CD8-positive, alpha-beta memory T cell (primary cell): Measurements from ENCODE around the gene FCN3. TPM values are rescaled to one million over a fixed set of nuclear protein-coding genes. Genes with fewer than 3 reads are reported as not detected.

ENCODE experiments used
- CTCF ChIA-PET: fragments of 350-600 bp; sonication (Branson Sonifier 250); formaldehyde crosslinking; loops from one replicate; lab custom pipeline; 2021; ENCODE audit warnings: antibody characterized with exemption; lab: Charles Lee
- POLR2A ChIA-PET: fragments of 350-600 bp; sonication (Branson Sonifier 250); formaldehyde crosslinking; loops from one replicate; lab custom pipeline; 2021; ENCODE audit warnings: antibody characterized with exemption; lab: Charles Lee
- DNase-seq, 5 donors: peaks; one replicate each; pipeline versions ENCODE4 v3.0.0 to v3.0.0-alpha.2; 2020 to 2022; ENCODE audit warnings: mixed read lengths in 1 of 5
- H3K27ac ChIP-seq: one replicate; pipeline ENCODE4 v1.7.0; 2013; ENCODE audit warnings: low read depth, mild to moderate bottlenecking, low read length, moderate library complexity
- H3K27me3 ChIP-seq: 2 replicates; pipeline ENCODE4 v1.7.0; 2013; ENCODE audit warnings: low read length, mild to moderate bottlenecking; ENCODE audit not compliant: insufficient read depth, poor library complexity, severe bottlenecking
- H3K36me3 ChIP-seq: 2 replicates; pipeline ENCODE4 v1.7.0; 2013; ENCODE audit warnings: mild to moderate bottlenecking, low read length, moderate library complexity; ENCODE audit not compliant: insufficient read depth
- H3K4me1 ChIP-seq: 2 replicates; pipeline ENCODE4 v1.7.0; 2013; ENCODE audit warnings: mild to moderate bottlenecking, low read length, moderate library complexity; ENCODE audit not compliant: insufficient read depth
- H3K4me3 ChIP-seq: 2 replicates; pipeline ENCODE4 v1.7.0; 2013; ENCODE audit warnings: mild to moderate bottlenecking, low read length
- H3K9me3 ChIP-seq: 2 replicates; pipeline ENCODE4 v1.7.0; 2013; ENCODE audit warnings: mild to moderate bottlenecking, low read length
- H3K27ac Mint-ChIP-seq, 8 donors: one replicate each; pipeline ENCODE4 v1.8.0; 2020 to 2021; ENCODE audit warnings: mixed read lengths in 8 of 8, mild to moderate bottlenecking in 6 of 8, inconsistent platforms in 3 of 8, moderate library complexity in 3 of 8
- H3K27me3 Mint-ChIP-seq, 2 donors: one replicate each; pipeline ENCODE4 v1.8.0; 2020 to 2021; ENCODE audit warnings: mixed read lengths in 2 of 2, mild to moderate bottlenecking in 1 of 2, moderate library complexity in 1 of 2
- H3K36me3 Mint-ChIP-seq, 3 donors: one replicate each; pipeline ENCODE4 v1.8.0; 2020 to 2021; ENCODE audit warnings: mixed read lengths in 3 of 3, inconsistent platforms in 1 of 3, mild to moderate bottlenecking in 1 of 3
- H3K4me1 Mint-ChIP-seq, 3 donors: one replicate each; pipeline ENCODE4 v1.8.0; 2020 to 2021; ENCODE audit warnings: mixed read lengths in 3 of 3, inconsistent platforms in 1 of 3, mild to moderate bottlenecking in 1 of 3
- H3K4me3 Mint-ChIP-seq, 7 donors: one replicate each; pipeline ENCODE4 v1.8.0; 2020 to 2021; ENCODE audit warnings: mixed read lengths in 7 of 7, mild to moderate bottlenecking in 6 of 7, moderate library complexity in 4 of 7, inconsistent platforms in 2 of 7
- H3K9me3 Mint-ChIP-seq, 5 donors: one replicate each; pipeline ENCODE4 v1.8.0; 2020 to 2022; ENCODE audit warnings: mixed read lengths in 5 of 5, mild to moderate bottlenecking in 3 of 5, moderate library complexity in 2 of 5, inconsistent platforms in 1 of 5
- polyA plus RNA-seq: library from polyadenylated mRNA; unstranded; fragments of 300-500 nt; fragmentation: Illumina TruSeq; gene quantifications from one replicate; pipeline ENCODE4 v1.2.3, GENCODE V29; 2021
- total RNA-seq, 2 experiments: library from RNA; stranded (reverse); gene quantifications; one replicate each; pipeline ENCODE4 v1.2.3, GENCODE V29; 2021

The FCN3 gene
- total and polyA plus RNA-seq, 3 experiments from 2014 or later: not detected

DNA sequence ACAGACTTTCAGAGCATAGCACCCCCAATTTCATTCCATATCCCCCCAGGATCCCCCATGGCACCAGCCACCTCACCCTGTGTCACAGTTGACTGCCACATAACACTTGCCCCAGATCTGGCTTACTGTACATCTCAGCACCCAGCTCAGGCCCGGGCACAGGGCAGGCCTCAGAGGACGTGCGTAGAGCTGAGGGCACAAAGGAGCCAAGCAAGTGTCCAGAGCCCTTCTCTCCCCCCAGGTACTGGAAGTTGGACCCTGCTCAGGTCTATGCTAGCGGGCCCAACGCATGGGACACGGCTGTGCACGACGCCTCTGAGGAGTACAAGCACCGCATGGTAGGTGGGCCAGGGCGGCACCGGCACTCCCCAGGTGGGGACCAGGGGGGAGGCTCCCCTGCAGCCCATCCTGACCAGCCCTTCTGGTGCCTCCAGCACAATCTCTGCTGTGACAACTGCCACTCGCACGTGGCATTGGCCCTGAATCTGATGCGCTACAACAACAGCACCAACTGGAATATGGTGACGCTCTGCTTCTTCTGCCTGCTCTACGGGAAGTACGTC is 40.8 kb downstream of the FCN3 start:
- Mint-ChIP-seq H3K4me3 (no peak overlapping the region), H3K27me3 (no peaks in the 10 kb centered on the region), H3K4me1 (peaks cover 17 to 42% (median 19%) of the 10 kb centered on the region in 3 donors), H3K27ac (peak overlapping the region in 2 of 8 donors; percentile 71 to 84), H3K36me3 (peaks cover 0 to 82% (median 3%) of the 10 kb centered on the region in 3 donors), H3K9me3 (no peaks in the 10 kb centered on the region)
- ChIA-PET POLR2A (interaction anchor here (0.7 to 1.7 kb wide), 2 partner anchors 23 to 32 kb away, joined by 3 to 7 read pairs; no protein-coding TSS in a partner anchor), CTCF (interaction anchor here (0.6 to 8.8 kb wide), 18 partner anchors 8 to 798 kb away, joined by 3 to 99 read pairs (median 10); partner anchors contain the start of genes SYTL1 and TMEM222)
- Histone ChIP-seq H3K27me3 (no peaks in the 10 kb centered on the region), H3K4me3 (no peak overlapping the region), H3K4me1 (peaks cover 16% of the 10 kb centered on the region), H3K36me3 (peaks cover 39% of the 10 kb centered on the region), H3K9me3 (no peaks in the 10 kb centered on the region), H3K27ac (no peak overlapping the region)
- DNase-seq: no peak

- Histone ChIP-seq H3K27me3 (no peaks in the 10 kb centered on the region), H3K4me1 (peaks cover 16% of the 10 kb centered on the region), H3K36me3 (peaks cover 45% of the 10 kb centered on the region), H3K27ac (no peak overlapping the region), H3K9me3 (no peaks in the 10 kb centered on the region), H3K4me3 (no peak overlapping the region)
- Mint-ChIP-seq H3K4me1 (peaks cover 27 to 50% (median 30%) of the 10 kb centered on the region in 3 donors), H3K9me3 (no peaks in the 10 kb centered on the region), H3K27me3 (no peaks in the 10 kb centered on the region), H3K36me3 (peaks cover 0 to 88% (median 3%) of the 10 kb centered on the region in 3 donors), H3K27ac (peak overlapping the region in 7 of 8 donors; percentile 9 to 88 (median 71)), H3K4me3 (peak overlapping the region in 1 of 7 donors; percentile 20)
- CTCF ChIA-PET: interaction anchor here (0.8 to 8.8 kb wide), 20 partner anchors 9 to 231 kb away, joined by 3 to 99 read pairs (median 10); partner anchors contain the start of genes FCN3, MAP3K6, SYTL1 and TMEM222
- POLR2A ChIA-PET: interaction anchor here (0.7 to 1.7 kb wide), 2 partner anchors 24 to 33 kb away, joined by 3 to 7 read pairs; no protein-coding TSS in a partner anchor
- peak; percentile 46 to 73 (median 59) for DNase-seq
These were observed 41.9 kb downstream of the FCN3 start for GRCh38 chr1:27332536-27333281.

DNA sequence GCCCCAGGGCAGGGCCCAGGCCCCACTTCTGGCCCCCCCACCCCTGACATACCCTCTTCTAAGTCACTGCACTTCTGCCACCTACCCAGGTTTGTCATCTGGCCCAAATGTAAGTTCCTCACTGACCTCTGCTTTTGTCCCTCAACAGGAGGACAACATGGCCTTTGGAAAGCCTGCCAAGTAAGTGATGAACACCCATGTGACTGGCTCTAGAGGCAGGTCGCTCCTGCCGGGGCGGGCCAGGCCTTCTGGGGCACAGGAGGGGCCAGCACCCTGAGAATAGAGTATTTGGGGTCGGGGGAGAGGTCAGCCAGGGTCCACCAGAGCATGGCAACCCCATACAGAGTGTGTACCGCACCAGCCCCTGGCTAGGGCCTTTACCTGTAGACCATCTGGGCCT is 42.7 kb downstream of the FCN3 start:
- ChIA-PET CTCF (interaction anchor here (0.9 to 8.8 kb wide), 15 partner anchors 9 to 67 kb away, joined by 3 to 99 read pairs (median 15); partner anchors contain the start of genes FCN3, MAP3K6, SYTL1 and TMEM222), POLR2A (interaction anchor here (1.7 kb wide), 1 partner anchor 25 kb away, joined by 7 read pairs; no protein-coding TSS in a partner anchor)
- Mint-ChIP-seq H3K27ac (peak overlapping the region in 4 of 8 donors; percentile 29 to 93 (median 34)), H3K4me1 (peaks cover 30 to 55% (median 35%) of the 10 kb centered on the region in 3 donors), H3K27me3 (no peaks in the 10 kb centered on the region), H3K36me3 (peaks cover 0 to 91% (median 4%) of the 10 kb centered on the region in 3 donors), H3K4me3 (no peak overlapping the region), H3K9me3 (no peaks in the 10 kb centered on the region)
- Histone ChIP-seq H3K9me3 (no peaks in the 10 kb centered on the region), H3K4me1 (peaks cover 18% of the 10 kb centered on the region), H3K27ac (no peak overlapping the region), H3K36me3 (peaks cover 45% of the 10 kb centered on the region), H3K4me3 (no peak overlapping the region), H3K27me3 (no peaks in the 10 kb centered on the region)
- DNase-seq: no peak

DNA sequence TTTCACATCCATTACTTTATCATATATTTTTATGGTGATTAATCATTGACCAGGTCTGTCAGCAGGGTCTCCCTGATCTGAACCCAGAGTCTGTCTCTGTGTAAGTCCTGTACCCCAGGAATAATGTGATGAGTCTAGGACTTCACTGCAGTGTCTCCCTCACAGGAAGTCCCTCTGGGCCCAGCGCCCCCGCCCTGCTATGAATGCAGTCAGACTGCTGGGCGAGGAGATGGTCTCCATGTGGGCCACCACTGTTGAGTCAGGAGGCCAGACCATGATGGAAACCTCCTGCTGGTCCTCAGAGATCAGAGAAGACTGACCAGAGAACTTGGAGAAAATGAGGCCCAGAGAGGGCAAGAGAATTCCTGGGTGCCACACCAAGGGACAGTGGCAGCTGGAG is 43.2 kb downstream of the FCN3 start:
- ChIA-PET POLR2A (no interaction called here), CTCF (interaction anchor here (1.1 to 8.8 kb wide), 7 partner anchors 11 to 59 kb away, joined by 7 to 99 read pairs (median 16); partner anchors contain the start of genes MAP3K6 and SYTL1)
- no peaks in the 10 kb centered on the region for H3K27me3 ChIP-seq
- H3K4me1 Mint-ChIP-seq: peaks cover 34 to 60% (median 40%) of the 10 kb centered on the region in 3 donors
- peaks cover 23% of the 10 kb centered on the region for H3K4me1 ChIP-seq
- no peak overlapping the region for H3K27ac ChIP-seq
- H3K4me3 ChIP-seq: no peak overlapping the region
- peak overlapping the region in 3 of 8 donors; percentile 29 to 50 (median 45) for H3K27ac Mint-ChIP-seq
- no peak for DNase-seq
- peaks cover 0 to 91% (median 3%) of the 10 kb centered on the region in 3 donors for H3K36me3 Mint-ChIP-seq
- H3K9me3 Mint-ChIP-seq: no peaks in the 10 kb centered on the region
- H3K27me3 Mint-ChIP-seq: no peaks in the 10 kb centered on the region
- no peak overlapping the region for H3K4me3 Mint-ChIP-seq
- H3K9me3 ChIP-seq: no peaks in the 10 kb centered on the region
- peaks cover 43% of the 10 kb centered on the region for H3K36me3 ChIP-seq

- Histone ChIP-seq H3K27ac (no peak overlapping the region), H3K36me3 (peaks cover 42% of the 10 kb centered on the region), H3K27me3 (no peaks in the 10 kb centered on the region), H3K4me3 (no peak overlapping the region), H3K4me1 (peaks cover 29% of the 10 kb centered on the region), H3K9me3 (no peaks in the 10 kb centered on the region)
- POLR2A ChIA-PET: no interaction called here
- peak overlapping the region in 1 of 7 donors; percentile 23 for H3K4me3 Mint-ChIP-seq
- peaks cover 0 to 91% (median 3%) of the 10 kb centered on the region in 3 donors for H3K36me3 Mint-ChIP-seq
- no peaks in the 10 kb centered on the region for H3K9me3 Mint-ChIP-seq
- no peaks in the 10 kb centered on the region for H3K27me3 Mint-ChIP-seq
- DNase-seq: no peak
- CTCF ChIA-PET: interaction anchor here (0.9 to 8.8 kb wide), 2 partner anchors 24 to 30 kb away, joined by 3 to 99 read pairs; no protein-coding TSS in a partner anchor
- H3K4me1 Mint-ChIP-seq: peaks cover 39 to 67% (median 46%) of the 10 kb centered on the region in 3 donors
- H3K27ac Mint-ChIP-seq: peak overlapping the region in 3 of 8 donors; percentile 50 to 95 (median 60)
These were observed 43.8 kb downstream of the FCN3 start for GRCh38 chr1:27330786-27331185.

DNA sequence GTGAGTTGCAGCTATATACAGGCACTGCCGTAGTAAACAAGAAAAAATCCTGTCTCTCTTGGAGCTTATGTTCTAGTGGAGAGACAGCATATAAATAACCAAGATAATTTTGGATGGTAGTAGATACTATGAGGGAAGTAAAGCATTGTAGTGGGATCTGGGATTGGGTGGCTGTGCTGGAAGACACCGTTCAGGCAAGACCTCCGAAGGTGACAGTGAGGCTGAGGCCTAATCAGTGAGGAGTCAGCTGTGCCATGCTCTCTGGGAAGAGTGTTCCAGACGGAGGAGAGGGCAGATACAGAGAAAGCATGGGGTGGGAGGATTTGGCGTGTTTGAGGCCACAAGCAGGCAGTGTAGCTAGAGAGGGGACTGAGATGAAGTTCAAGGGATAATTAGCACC is 46.7 kb downstream of the FCN3 start:
- Histone ChIP-seq H3K27ac (no peak overlapping the region), H3K36me3 (peaks cover 37% of the 10 kb centered on the region), H3K9me3 (no peaks in the 10 kb centered on the region), H3K4me3 (no peak overlapping the region), H3K27me3 (no peaks in the 10 kb centered on the region), H3K4me1 (peaks cover 39% of the 10 kb centered on the region)
- H3K9me3 Mint-ChIP-seq: no peaks in the 10 kb centered on the region
- DNase-seq: no peak
- H3K4me1 Mint-ChIP-seq: peaks cover 53 to 90% (median 68%) of the 10 kb centered on the region in 3 donors
- no peaks in the 10 kb centered on the region for H3K27me3 Mint-ChIP-seq
- H3K27ac Mint-ChIP-seq: peak overlapping the region in 4 of 8 donors; percentile 5 to 73 (median 18)
- peaks cover 0 to 83% (median 6%) of the 10 kb centered on the region in 3 donors for H3K36me3 Mint-ChIP-seq
- CTCF ChIA-PET: interaction anchor here (1.3 to 6.3 kb wide), 4 partner anchors 8 to 62 kb away, joined by 3 to 25 read pairs (median 5); no protein-coding TSS in a partner anchor
- POLR2A ChIA-PET: no interaction called here
- H3K4me3 Mint-ChIP-seq: peak overlapping the region in 2 of 7 donors; percentile 22

- peaks cover 0 to 66% (median 6%) of the 10 kb centered on the region in 3 donors for H3K36me3 Mint-ChIP-seq
- ChIA-PET POLR2A (interaction anchor here (2.9 kb wide), 1 partner anchor 17 kb away, joined by 8 read pairs; the partner anchor contains the start of gene SYTL1), CTCF (interaction anchor here (1.5 to 6.3 kb wide), 4 partner anchors 25 to 70 kb away, joined by 3 to 25 read pairs (median 5); no protein-coding TSS in a partner anchor)
- H3K4me3 ChIP-seq: no peak overlapping the region
- no peaks in the 10 kb centered on the region for H3K9me3 Mint-ChIP-seq
- H3K36me3 ChIP-seq: peaks cover 23% of the 10 kb centered on the region
- H3K4me1 Mint-ChIP-seq: peaks cover 57 to 83% (median 74%) of the 10 kb centered on the region in 3 donors
- no peaks in the 10 kb centered on the region for H3K9me3 ChIP-seq
- peak overlapping the region in 2 of 7 donors; percentile 18 to 68 for H3K4me3 Mint-ChIP-seq
- peaks cover 38% of the 10 kb centered on the region for H3K4me1 ChIP-seq
- H3K27ac Mint-ChIP-seq: peak overlapping the region in 3 of 8 donors; percentile 53 to 77 (median 54)
- H3K27ac ChIP-seq: no peak overlapping the region
- peaks cover 2 to 4% of the 10 kb centered on the region in 2 donors for H3K27me3 Mint-ChIP-seq
- H3K27me3 ChIP-seq: peaks cover 3% of the 10 kb centered on the region
- no peak for DNase-seq
These were observed 49.3 kb downstream of the FCN3 start for GRCh38 chr1:27325286-27325685.
